ENCODE results near the gene CIC.

DNA sequence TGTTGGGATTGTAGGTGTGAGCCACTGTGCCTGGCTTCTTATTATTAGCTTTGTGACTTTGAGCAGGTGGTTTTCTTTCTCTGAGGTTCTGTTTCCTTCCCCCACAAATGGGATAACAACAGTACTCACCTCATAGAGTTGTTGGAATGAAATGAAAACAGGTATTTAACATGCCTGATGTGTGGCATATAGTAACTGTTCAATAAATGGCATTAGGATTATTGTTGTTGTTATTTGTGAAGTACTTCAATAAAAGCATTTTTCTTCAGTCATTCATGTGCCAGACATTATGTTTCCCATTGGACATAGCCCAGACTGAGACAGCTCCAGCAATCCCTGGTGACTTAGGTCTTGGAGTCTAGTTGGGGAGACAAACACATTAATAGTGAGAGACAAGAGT, 57.9 kb downstream of the CIC start:
- TF ChIP-seq EP300 (IDR thresholded peaks at IDR 0.05), result no peak
- TF ChIP-seq, protein P1, sequence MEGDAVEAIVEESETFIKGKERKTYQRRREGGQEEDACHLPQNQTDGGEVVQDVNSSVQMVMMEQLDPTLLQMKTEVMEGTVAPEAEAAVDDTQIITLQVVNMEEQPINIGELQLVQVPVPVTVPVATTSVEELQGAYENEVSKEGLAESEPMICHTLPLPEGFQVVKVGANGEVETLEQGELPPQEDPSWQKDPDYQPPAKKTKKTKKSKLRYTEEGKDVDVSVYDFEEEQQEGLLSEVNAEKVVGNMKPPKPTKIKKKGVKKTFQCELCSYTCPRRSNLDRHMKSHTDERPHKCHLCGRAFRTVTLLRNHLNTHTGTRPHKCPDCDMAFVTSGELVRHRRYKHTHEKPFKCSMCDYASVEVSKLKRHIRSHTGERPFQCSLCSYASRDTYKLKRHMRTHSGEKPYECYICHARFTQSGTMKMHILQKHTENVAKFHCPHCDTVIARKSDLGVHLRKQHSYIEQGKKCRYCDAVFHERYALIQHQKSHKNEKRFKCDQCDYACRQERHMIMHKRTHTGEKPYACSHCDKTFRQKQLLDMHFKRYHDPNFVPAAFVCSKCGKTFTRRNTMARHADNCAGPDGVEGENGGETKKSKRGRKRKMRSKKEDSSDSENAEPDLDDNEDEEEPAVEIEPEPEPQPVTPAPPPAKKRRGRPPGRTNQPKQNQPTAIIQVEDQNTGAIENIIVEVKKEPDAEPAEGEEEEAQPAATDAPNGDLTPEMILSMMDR (IDR thresholded peaks at IDR 0.05), result no peak
